B cell (primary cell): Measurements from ENCODE around the gene PNPO. TPM values are rescaled to one million over a fixed set of nuclear protein-coding genes. Genes with fewer than 3 reads are reported as not detected.

Source experiments
- ATAC-seq: fragments of 200-7000 bp; cut with Tn5 transposase; one replicate; pipeline ENCODE4 v1.10.0; 2021; ENCODE audit warnings: low read depth, mild to moderate bottlenecking, moderate number of reproducible peaks, moderate library complexity
- CTCF ChIA-PET: fragments of 350-600 bp; sonication (Branson Sonifier 250); formaldehyde crosslinking; loops from one replicate; lab custom pipeline; 2021; ENCODE audit warnings: antibody characterized with exemption, inconsistent platforms; lab: Charles Lee
- POLR2A ChIA-PET: fragments of 350-600 bp; sonication (Branson Sonifier 250); formaldehyde crosslinking; loops from one replicate; lab custom pipeline; 2021; ENCODE audit warnings: antibody characterized with exemption; lab: Charles Lee
- DNase-seq: peaks from one replicate; pipeline ENCODE4 v3.0.0; 2013
- H2AFZ ChIP-seq: 2 replicates; pipeline ENCODE4 v1.6.1; 2012; ENCODE audit warnings: mild to moderate bottlenecking, low read depth, low read length; ENCODE audit not compliant: insufficient read depth, poor library complexity, severe bottlenecking
- H3K27ac ChIP-seq, 2 donors: 1 replicate in 1 of 2; 2 replicates in 1 of 2; pipeline ENCODE4 v1.5.1; 2012 to 2013; ENCODE audit warnings: low read length in 2 of 2, mild to moderate bottlenecking in 2 of 2, moderate library complexity in 1 of 2
- H3K27me3 ChIP-seq, 4 experiments: fragments of 200-600 bp in 1 of 4; sonication (generic) in 1 of 4; replicated peaks in 1 of 4; 1 replicate in 2 of 4; 2 replicates in 2 of 4; pipeline versions ENCODE4 v1.6.1 to v1.7.0; 2013 to 2016; ENCODE audit warnings: low read length in 3 of 4, mild to moderate bottlenecking in 2 of 4, mixed read lengths in 1 of 4, moderate library complexity in 1 of 4; ENCODE audit not compliant: insufficient read depth in 4 of 4, control insufficient read depth in 3 of 4; ENCODE audit errors: control extremely low read depth in 1 of 4
- H3K36me3 ChIP-seq, 2 experiments: replicated peaks in 1 of 2; 1 replicate in 1 of 2; 2 replicates in 1 of 2; pipeline versions ENCODE4 v1.6.1 to v1.7.1; 2013; ENCODE audit warnings: low read length in 1 of 2; ENCODE audit not compliant: insufficient read depth in 2 of 2, control insufficient read depth in 1 of 2; ENCODE audit errors: control extremely low read depth in 1 of 2, extremely low read depth in 1 of 2
- H3K4me1 ChIP-seq, 2 donors: fragments of 200-600 bp in 1 of 2; sonication (generic) in 1 of 2; 1 replicate in 1 of 2; 2 replicates in 1 of 2; pipeline versions ENCODE4 v1.5.1 to v1.6.1; 2013 to 2017; ENCODE audit warnings: low read length in 2 of 2; ENCODE audit not compliant: control insufficient read depth in 2 of 2, insufficient read depth in 2 of 2
- H3K4me2 ChIP-seq: replicated peaks from 2 replicates; pipeline ENCODE3; 2012; ENCODE audit warnings: mild to moderate bottlenecking, low read depth, low read length; ENCODE audit not compliant: poor library complexity, severe bottlenecking
- H3K4me3 ChIP-seq, 5 experiments: fragments of 200-600 bp in 1 of 5; sonication (generic) in 1 of 5; 1 replicate in 3 of 5; 2 replicates in 2 of 5; pipeline versions ENCODE4 v1.5.1 to v1.7.0; 2011 to 2016; ENCODE audit warnings: low read length in 4 of 5, mild to moderate bottlenecking in 4 of 5, low read depth in 2 of 5, control low read depth in 1 of 5, moderate library complexity in 1 of 5; ENCODE audit not compliant: insufficient read depth in 1 of 5; ENCODE audit errors: control extremely low read depth in 1 of 5, extremely low read depth in 1 of 5
- H3K79me2 ChIP-seq: fragments of 200-600 bp; sonication (generic); one replicate; pipeline ENCODE4 v1.6.0; 2016; ENCODE audit warnings: low read length; ENCODE audit not compliant: control insufficient read depth, insufficient read depth
- H3K9ac ChIP-seq: fragments of 200-600 bp; sonication (generic); 2 replicates; pipeline ENCODE4 v1.6.1; 2017; ENCODE audit warnings: mild to moderate bottlenecking, low read length, moderate library complexity
- H3K9me3 ChIP-seq, 3 donors: one replicate each; pipeline versions ENCODE4 v1.6.1 to v1.7.1; 2013; ENCODE audit warnings: low read length in 2 of 3; ENCODE audit not compliant: control insufficient read depth in 2 of 3, insufficient read depth in 1 of 3; ENCODE audit errors: control extremely low read depth in 1 of 3
- H4K20me1 ChIP-seq: 2 replicates; pipeline ENCODE4 v1.6.0; 2012; ENCODE audit warnings: mild to moderate bottlenecking, low read length; ENCODE audit not compliant: insufficient read depth, control insufficient read depth, poor library complexity, severe bottlenecking
- H3K27ac Mint-ChIP-seq: one replicate; pipeline ENCODE4 v1.8.0; 2021; ENCODE audit warnings: mixed read lengths
- H3K27me3 Mint-ChIP-seq: one replicate; pipeline ENCODE4 v1.8.0; 2021; ENCODE audit warnings: mixed read lengths
- H3K4me1 Mint-ChIP-seq: one replicate; pipeline ENCODE4 v1.8.0; 2021; ENCODE audit warnings: mixed read lengths
- H3K4me3 Mint-ChIP-seq: one replicate; pipeline ENCODE4 v1.8.0; 2021; ENCODE audit warnings: mixed read lengths
- H3K9me3 Mint-ChIP-seq: one replicate; pipeline ENCODE4 v1.8.0; 2022; ENCODE audit warnings: mixed read lengths; ENCODE audit not compliant: insufficient read depth
- EZH2 ChIP-seq: IDR thresholded peaks from 2 replicates; pipeline ENCODE4 v1.6.1; 2012; ENCODE audit warnings: borderline replicate concordance, low read depth, mild to moderate bottlenecking, moderate library complexity, low read length; ENCODE audit not compliant: insufficient read depth, poor library complexity, severe bottlenecking
- WGBS: methylation state at CpG from one replicate; pipeline ENCODE4 v1.1.5; 2013; ENCODE audit warnings: missing lambda C conversion rate; ENCODE audit not compliant: insufficient coverage; 5-methylcytosine and 5-hydroxymethylcytosine counted together
- intact Hi-C: fragments of 100-400 bp; cut with micrococcal nuclease; formaldehyde crosslinking; loops from one replicate; pipeline ENCODE4 v1.10.0; 2022
- polyA plus RNA-seq: library from polyadenylated mRNA; depleted of rRNA; stranded (reverse); fragments of >200 nt; gene quantifications from 2 replicates; pipeline ENCODE4 v1.2.3, GENCODE V29; 2012
- total RNA-seq, 2 donors: library from RNA; stranded (reverse); fragments of 120-200 nt in 1 of 2; gene quantifications; 1 replicate in 1 of 2; 2 replicates in 1 of 2; pipeline versions ENCODE4 v1.2.3 to v1.2.4, GENCODE V29; 2013 to 2022
- TF ChIP-seq, protein P1 (sequence below): fragments of 200-600 bp; IDR thresholded peaks from one replicate; pipeline ENCODE4 v1.8.0; 2022; ENCODE audit warnings: antibody characterized with exemption, mild to moderate bottlenecking

PNPO gene
- total and polyA plus RNA-seq, 2 donors (not counting 1 experiment from before 2014, with no cell fraction given), result 8.0 to 14.7 TPM

- H3K9ac ChIP-seq, result no peak overlapping the region
- no peak overlapping the region for H3K4me3 ChIP-seq
- H3K27ac ChIP-seq, result no peak overlapping the region
- no peak for TF ChIP-seq EZH2
- TF ChIP-seq, protein P1, sequence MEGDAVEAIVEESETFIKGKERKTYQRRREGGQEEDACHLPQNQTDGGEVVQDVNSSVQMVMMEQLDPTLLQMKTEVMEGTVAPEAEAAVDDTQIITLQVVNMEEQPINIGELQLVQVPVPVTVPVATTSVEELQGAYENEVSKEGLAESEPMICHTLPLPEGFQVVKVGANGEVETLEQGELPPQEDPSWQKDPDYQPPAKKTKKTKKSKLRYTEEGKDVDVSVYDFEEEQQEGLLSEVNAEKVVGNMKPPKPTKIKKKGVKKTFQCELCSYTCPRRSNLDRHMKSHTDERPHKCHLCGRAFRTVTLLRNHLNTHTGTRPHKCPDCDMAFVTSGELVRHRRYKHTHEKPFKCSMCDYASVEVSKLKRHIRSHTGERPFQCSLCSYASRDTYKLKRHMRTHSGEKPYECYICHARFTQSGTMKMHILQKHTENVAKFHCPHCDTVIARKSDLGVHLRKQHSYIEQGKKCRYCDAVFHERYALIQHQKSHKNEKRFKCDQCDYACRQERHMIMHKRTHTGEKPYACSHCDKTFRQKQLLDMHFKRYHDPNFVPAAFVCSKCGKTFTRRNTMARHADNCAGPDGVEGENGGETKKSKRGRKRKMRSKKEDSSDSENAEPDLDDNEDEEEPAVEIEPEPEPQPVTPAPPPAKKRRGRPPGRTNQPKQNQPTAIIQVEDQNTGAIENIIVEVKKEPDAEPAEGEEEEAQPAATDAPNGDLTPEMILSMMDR, result no peak
- no peaks in the 10 kb centered on the region for H3K79me2 ChIP-seq
- no peaks in the 10 kb centered on the region for H4K20me1 ChIP-seq
- peaks cover 0 to 7% of the 10 kb centered on the region in 2 experiments for H3K36me3 ChIP-seq
- H2AFZ ChIP-seq, result no peak overlapping the region
- no peaks in the 10 kb centered on the region for H3K27me3 Mint-ChIP-seq
- ATAC-seq (no peak), DNase-seq (no peak)
- no peak overlapping the region for H3K4me2 ChIP-seq
- ChIA-PET POLR2A (interaction anchor here (0.6 kb wide), 1 partner anchor 62 kb away, joined by 3 read pairs; no protein-coding TSS in a partner anchor), CTCF (interaction anchor here (0.9 to 10.4 kb wide), 6 partner anchors 11 to 67 kb away, joined by 3 to 155 read pairs (median 4); partner anchors contain the start of genes CDK5RAP3 and PNPO)
- H3K27me3 ChIP-seq, result no peaks in the 10 kb centered on the region
- peaks cover 15% of the 10 kb centered on the region for H3K4me1 Mint-ChIP-seq
- 75% methylated on average over 12 of the region's 12 CpGs for WGBS
- H3K27ac Mint-ChIP-seq, result no peak overlapping the region
- intact Hi-C loops, result no loop called here
- H3K4me1 ChIP-seq, result peaks cover 13 to 17% of the 10 kb centered on the region in 2 donors
- H3K9me3 Mint-ChIP-seq, result no peaks in the 10 kb centered on the region
- H3K4me3 Mint-ChIP-seq, result no peak overlapping the region
- no peaks in the 10 kb centered on the region for H3K9me3 ChIP-seq
Measured at GRCh38 chr17:47952171-47953021, 11.0 kb downstream of the PNPO start.

GRCh38 chr17:47953909-47954308 lies 12.5 kb downstream of the PNPO start:
- H2AFZ ChIP-seq, result no peak overlapping the region
- POLR2A ChIA-PET, result no interaction called here
- Mint-ChIP-seq H3K4me3 (no peak overlapping the region), H3K27me3 (no peaks in the 10 kb centered on the region), H3K9me3 (no peaks in the 10 kb centered on the region), H3K4me1 (peaks cover 13% of the 10 kb centered on the region), H3K27ac (no peak overlapping the region)
- intact Hi-C loops, result no loop called here
- no peaks in the 10 kb centered on the region for H3K9me3 ChIP-seq
- no peak overlapping the region for H3K4me3 ChIP-seq
- no peak overlapping the region for H3K9ac ChIP-seq
- CTCF ChIA-PET, result interaction anchor here (2.1 to 10.4 kb wide), 2 partner anchors 11 to 16 kb away, joined by 9 to 155 read pairs; partner anchors contain the start of genes CDK5RAP3 and PNPO
- H4K20me1 ChIP-seq, result no peaks in the 10 kb centered on the region
- DNase-seq, result no peak
- TF ChIP-seq, protein P1, result no peak
- TF ChIP-seq EZH2, result no peak
- no peaks in the 10 kb centered on the region for H3K27me3 ChIP-seq
- ATAC-seq, result no peak
- H3K36me3 ChIP-seq, result no peaks in the 10 kb centered on the region
- H3K4me1 ChIP-seq, result peaks cover 11 to 13% of the 10 kb centered on the region in 2 donors
- H3K27ac ChIP-seq, result no peak overlapping the region
- no peak overlapping the region for H3K4me2 ChIP-seq
- H3K79me2 ChIP-seq, result no peaks in the 10 kb centered on the region
